GM19193 (cell line): Measurements from ENCODE around the gene SSR3.

Experiments
- POLR2A ChIP-seq: IDR thresholded peaks from 4 replicates; pipeline ENCODE4 v1.6.1; 2011; ENCODE audit not compliant: insufficient read depth, insufficient read length; ENCODE audit errors: extremely low read depth

The SSR3 gene

DNA sequence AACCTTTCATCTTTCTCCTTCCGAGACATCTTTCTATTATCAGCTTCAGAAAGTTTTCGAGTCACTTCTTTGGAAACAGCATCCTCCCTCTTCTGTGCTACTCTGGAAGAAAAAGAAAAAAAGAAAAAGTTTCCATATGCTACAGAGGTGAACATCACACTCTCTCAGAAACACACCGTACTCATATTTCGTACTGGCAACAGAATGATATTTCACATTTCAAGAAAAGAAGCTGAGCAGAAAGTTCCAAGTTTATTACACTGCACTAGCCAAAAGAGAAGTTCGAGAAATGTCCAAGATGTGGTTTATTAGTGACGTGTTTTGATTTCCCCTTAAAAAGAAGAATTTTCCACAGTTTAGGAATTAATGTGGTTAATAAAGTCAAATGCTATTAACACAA lies 6.0 kb downstream of the SSR3 start:
- TF ChIP-seq POLR2A: no peak

DNA sequence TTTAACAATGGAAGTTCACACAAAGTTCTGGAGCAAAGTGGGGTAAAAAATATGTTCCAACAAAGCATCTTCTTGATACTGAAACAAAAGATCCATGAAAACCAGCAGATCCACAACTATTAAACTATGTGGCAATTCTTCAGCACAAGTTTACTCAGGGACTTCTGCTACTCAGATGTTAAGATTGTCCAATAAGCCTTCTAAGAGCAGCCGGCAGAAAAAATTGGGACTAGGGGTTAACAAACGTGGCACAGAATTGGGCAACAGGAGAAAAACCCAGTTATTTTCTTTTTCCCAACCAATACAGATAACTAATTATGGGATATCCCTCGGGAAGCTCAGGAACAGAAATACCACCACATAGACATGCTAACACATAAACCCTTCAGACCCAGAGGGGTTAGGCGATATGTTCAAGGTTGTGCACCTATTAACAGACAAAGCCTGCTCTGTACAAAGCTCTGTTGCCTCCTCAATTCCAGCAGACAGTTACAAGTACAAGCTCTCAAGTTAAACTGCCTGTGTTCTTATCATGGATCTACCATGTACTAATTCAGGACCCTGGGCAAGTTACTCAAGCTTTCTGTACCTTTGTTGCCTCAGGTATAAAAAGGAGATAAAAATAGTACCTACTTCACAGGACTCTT lies 6.8 kb downstream of the SSR3 start:
- no peak for TF ChIP-seq POLR2A

DNA sequence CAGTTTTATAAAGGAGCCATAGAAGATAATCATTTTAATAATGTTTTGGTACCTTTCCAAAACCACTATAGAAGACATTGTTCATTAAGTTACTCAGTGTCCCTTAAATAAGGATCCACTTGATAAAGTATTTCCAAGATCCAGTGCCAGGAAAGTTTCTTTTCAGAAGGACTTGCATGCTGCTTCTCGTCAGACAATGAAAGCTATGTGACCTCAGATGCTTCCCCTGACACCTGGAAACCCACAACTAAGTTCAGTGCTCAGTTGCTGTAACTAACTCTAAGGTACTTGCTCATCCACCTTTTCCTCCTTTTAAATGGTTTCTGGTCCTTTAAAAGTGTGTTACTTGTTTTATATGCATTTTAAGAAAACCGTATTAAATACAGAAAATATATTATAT lies 7.3 kb downstream of the SSR3 start:
- TF ChIP-seq POLR2A: no peak

DNA sequence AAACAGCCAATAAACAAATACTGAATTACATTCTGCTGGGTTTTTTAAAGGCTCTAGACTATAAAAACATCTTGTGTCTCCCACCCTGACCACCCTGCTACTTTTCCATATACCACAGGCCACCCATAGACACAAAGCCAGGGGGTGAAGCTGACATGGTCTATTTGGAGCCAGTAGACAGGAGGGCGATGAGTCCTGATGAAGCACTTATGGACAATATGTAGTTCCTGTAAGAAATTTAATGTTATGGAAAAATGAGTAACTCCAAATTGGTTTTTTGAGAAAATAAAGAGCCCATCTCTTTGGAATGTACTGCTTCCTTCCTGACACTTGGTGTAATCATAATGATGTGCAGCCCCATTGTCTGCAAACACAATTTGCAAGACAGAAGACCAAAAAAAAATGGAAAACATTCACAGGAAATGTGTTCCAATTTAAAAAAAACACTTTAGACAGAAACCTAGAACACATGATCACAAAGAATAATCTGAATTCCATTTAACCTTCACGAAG lies 11.8 kb downstream of the SSR3 start:
- no peak for TF ChIP-seq POLR2A

DNA sequence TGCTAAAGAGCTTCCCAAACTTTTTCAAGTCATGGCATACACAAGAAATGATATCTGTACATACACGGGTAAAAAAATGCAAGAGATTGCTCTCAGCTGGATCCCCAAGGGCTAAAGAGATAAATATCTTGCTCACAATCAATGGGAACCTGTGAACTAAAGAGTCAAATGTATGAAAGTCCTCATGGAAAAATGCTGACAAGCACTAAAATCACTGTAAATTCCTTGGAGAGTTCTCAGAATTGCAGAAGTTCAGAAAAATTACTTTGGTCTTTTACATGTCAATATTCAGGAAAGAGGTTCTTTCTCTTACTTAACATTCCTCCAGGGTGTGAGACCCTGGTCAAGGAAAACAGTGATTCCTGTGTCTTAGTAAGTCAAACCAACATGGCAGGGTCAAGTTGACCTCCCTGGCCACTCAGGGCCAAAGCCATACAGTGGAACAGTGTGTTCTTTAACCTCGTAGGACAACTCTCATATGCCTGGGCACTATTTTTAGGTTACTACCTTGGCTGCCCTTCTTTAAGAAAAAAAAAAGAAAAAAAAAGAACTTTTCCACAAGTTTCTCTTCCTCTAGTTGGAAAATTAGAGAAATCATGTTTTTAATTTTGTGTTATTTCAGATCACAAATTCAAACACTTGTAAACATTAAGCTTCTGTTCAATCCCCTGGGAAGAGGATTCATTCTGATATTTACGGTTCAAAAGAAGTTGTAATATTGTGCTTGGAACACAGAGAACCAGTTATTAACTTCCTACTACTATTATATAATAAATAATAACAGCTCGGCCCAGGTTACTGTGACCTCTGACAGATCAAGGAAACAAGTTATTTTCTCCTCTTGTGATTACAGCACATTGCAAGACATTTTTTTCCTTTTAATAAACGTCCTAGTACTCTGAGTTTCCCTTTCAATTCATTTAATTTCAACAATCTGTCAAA lies 12.5 kb downstream of the SSR3 start:
- no peak for TF ChIP-seq POLR2A

DNA sequence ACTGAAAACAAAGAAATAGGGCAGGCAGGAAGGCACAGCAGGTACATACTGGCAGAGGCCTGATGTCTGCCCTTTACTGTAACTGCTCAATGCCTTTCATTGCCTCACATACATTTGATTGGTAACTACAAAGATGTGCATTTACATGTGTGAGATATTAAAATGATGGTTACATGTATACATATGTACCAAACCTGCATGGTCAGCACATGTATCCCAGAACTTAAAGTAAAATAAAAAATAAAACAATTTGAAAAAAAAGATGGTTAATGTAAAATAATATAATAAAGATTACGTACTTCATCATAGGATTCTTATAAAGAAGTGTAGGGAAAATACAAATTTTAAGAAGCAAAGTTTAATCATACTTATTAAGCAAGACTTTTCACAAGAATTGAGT lies 15.1 kb downstream of the SSR3 start:
- TF ChIP-seq POLR2A: no peak

DNA sequence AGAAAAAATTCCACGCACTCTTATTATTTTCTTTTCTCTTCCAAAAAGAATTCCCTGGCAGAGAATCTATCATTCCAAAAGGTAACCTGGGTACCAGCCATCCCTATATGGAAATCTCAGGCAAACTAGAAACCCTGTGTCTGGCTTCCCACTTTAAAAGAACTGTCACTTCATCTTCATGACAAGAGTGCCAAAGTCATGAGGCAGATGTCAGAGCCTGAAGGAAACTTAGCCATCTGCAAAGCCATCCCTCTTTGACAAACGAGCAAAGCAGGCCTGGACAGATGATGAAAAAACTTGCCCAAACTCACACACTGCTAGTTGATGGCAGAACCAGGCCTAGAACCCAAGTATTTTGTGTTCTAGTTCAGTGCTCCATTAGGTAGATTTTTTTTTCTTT lies 15.9 kb downstream of the SSR3 start:
- no peak for TF ChIP-seq POLR2A

DNA sequence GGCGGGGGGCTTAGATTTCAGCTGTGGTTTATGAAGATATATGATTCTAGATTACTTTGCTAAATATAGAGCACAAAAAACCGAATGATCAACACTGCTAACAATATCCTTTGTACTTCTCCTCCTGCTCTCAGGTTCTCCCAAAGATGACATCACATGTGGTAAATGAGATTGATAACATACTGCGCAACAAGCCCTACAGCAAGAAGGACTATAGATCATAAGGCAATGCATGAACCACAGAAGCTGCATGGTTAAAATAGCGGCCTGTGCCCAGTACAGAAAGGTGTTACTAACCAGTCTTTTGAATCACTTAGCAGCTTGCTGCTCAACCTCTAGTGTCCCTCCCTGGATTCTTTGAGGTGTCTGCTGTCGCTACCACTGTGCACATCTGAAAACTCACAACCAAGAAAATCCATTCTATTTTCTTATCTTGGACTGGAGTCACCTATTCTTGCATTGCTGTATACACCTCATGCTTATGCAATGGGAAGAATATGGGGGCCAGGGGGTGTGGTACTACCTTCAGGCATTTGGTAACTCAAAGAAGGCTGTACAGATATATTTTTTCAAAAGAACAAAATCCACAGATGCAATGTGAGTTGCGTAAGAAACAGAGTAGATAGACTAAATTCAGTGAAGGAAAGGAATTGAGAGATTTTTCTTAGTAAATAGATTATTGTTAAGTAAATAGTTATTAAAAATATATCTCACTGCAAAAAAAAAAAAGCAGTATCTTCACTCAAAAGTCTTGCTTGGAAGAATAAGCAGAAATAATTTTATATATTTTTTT lies 18.2 kb downstream of the SSR3 start:
- TF ChIP-seq POLR2A: no peak

DNA sequence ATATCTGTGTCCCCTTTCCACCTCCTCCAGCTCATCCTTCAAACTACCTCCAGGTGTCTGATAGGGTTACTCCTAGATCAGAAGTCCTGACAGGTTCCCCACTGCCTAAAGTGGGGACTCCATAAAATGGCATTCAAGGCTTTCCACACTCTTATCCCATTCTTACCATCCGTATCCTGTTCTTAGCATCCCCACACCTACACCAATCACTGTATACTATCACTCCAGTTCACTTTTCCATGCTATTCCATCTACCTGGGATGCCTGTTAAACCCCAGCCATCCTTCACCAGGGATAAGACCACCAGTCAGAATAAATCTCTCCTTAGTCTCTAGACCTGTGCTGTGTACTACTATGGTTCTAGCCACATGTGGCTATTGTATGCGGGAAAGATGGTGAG lies 19.1 kb downstream of the SSR3 start:
- TF ChIP-seq POLR2A: no peak

DNA sequence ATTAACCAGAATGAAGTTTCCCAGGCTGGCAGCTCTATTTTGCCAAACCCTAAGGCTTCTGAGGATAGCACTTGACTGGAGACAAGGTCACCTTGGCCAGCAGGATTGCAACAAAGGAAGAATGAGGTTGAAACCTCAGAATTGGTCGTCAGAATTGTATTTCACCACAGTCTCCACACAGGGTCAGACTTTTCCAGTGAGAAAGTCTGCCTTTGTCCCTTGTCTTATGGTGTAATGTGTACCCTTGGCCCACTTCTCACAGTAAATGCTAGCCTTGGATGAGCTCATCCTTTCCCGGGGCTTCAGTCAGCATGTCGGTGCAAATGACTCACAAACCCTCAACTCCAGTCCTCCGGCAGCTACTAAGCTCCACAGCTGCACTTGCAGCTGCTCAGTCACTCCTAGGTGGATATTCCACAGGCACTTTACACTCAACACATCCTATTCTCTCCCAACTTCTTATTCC lies 19.7 kb downstream of the SSR3 start:
- TF ChIP-seq POLR2A: no peak

DNA sequence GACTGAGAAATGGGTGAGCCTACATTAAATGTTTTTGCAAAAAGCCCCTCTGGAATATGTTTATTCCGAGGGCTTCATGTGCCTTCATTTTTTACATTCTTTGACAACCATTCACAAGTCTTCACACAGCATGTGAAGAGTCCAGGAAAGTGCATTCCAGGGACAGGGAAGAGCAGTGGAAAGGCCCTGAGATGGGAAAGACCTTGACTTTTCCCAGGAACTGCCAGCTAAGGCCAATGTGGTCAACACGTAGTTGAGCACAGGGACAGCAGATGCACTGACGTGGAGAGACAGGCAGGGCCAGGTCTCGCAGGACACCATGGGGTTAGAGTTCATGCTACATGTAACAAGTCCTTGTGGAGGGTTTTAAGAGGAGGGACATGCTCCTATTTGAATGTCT lies 21.7 kb downstream of the SSR3 start:
- no peak for TF ChIP-seq POLR2A

DNA sequence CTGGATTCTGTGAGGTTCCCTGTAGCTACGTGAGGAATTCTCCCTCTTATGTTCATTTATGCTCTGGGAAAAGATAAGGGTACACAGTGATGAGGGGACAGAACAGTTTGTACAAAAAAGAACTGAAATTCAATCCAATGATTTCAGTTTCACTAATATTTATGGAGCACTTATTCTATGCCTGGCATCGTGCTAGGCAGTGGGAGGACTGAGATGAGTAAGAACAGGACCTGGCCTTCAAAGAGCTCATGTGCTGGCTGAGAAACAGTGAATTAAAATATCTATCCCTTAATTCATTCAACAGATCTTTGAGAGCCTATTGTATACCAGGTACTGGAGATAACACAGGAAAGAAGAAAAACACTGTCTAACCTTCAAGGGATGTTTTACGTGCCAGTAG lies 22.2 kb downstream of the SSR3 start:
- TF ChIP-seq POLR2A: no peak

DNA sequence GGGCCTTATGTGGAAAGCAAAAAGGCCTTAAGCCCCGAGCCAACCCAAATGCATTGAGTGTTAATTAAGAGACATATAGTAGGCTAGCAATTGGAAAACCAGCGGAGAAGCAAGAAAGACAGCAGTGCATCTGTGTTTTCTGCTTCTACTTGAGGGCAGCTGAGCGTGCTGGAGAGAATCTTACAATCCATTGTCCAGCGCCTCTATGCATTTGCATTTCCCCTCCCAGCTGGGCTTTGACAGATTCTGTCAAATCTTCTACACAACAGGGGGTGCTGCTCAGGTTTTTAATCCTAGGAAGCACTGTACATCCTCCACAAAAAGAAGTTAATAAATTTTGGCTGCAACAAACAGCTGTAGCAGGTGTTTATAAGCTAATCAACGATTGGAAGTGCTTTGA lies 23.9 kb downstream of the SSR3 start:
- no peak for TF ChIP-seq POLR2A

DNA sequence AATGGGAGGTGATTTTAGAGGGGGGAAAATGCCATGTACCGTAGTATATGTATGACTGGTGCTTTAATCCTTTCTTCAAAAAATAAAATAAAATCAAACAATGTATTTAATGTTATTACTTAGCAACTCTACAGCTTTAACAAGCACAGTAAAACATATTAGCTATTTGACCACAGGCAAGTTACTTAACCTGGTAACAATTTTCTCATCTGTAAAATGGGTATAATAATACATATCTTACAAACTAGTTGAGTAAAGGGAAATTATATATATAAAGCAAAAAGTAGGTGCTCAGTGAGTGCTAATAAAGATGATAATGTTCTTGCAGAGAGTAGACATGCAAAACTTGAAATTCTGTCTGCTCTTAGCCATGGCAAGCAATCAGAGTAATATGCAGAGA lies 27.9 kb downstream of the SSR3 start:
- no peak for TF ChIP-seq POLR2A

DNA sequence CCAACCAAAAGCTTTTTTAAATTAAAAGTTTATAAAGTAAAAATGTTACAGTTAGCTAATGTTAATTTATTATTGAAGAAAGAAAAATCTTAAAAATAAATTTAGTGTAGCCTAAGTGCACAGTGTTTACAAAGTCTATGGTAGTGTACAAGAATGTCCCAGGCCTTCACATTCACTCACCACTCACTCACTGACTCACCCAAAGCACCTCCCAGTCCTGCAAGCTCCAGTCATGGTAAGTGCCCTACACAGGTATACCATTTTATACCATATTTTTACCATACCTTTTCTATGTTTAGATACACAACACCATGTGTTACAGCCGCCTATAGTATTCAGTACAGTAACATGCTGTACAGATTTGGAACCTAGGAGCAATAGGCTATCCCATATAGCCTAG lies 29.1 kb downstream of the SSR3 start:
- TF ChIP-seq POLR2A: no peak
